DOHH2 (cell line): ENCODE results near the gene DOCK10.
A peak's percentile ranks its signal among the peaks of the same experiment; 100 is the strongest.

Experiments
- H3F3A ChIP-seq: fragments of 200-600 bp; sonication (generic), shearing (Covaris generic); 2 replicates; pipeline ENCODE4 v1.6.0; 2016; ENCODE audit warnings: antibody characterized with exemption, mild to moderate bottlenecking; ENCODE audit not compliant: control insufficient read depth, insufficient read depth
- H3K27ac ChIP-seq: fragments of 200-600 bp; sonication (generic); 2 replicates; pipeline ENCODE4 v1.5.1; 2014; ENCODE audit warnings: low read depth, mild to moderate bottlenecking, low read length, moderate library complexity
- H3K27me3 ChIP-seq: fragments of 200-600 bp; sonication (generic); 2 replicates; pipeline ENCODE4 v1.6.1; 2014; ENCODE audit warnings: mild to moderate bottlenecking, low read length, mixed read lengths; ENCODE audit not compliant: control insufficient read depth
- H3K36me3 ChIP-seq: fragments of 200-600 bp; sonication (generic); 2 replicates; pipeline ENCODE4 v1.6.1; 2014; ENCODE audit warnings: mild to moderate bottlenecking, low read length, moderate library complexity, mixed read lengths; ENCODE audit not compliant: control insufficient read depth
- H3K4me1 ChIP-seq: fragments of 200-600 bp; sonication (generic); 2 replicates; pipeline ENCODE4 v1.6.1; 2014; ENCODE audit warnings: mild to moderate bottlenecking, low read length, mixed read lengths; ENCODE audit not compliant: control insufficient read depth
- H3K4me2 ChIP-seq: fragments of 200-600 bp; sonication (generic); 2 replicates; pipeline ENCODE4 v1.6.0; 2014; ENCODE audit warnings: mild to moderate bottlenecking, low read length, moderate library complexity
- H3K4me3 ChIP-seq: fragments of 200-600 bp; sonication (generic); 2 replicates; pipeline ENCODE4 v1.5.1; 2014; ENCODE audit warnings: mild to moderate bottlenecking, low read length, mixed read lengths
- H3K79me2 ChIP-seq: fragments of 200-600 bp; sonication (generic); 2 replicates; pipeline ENCODE4 v1.6.1; 2014; ENCODE audit warnings: mild to moderate bottlenecking, low read length, mixed read lengths; ENCODE audit not compliant: control insufficient read depth
- H3K9me2 ChIP-seq: fragments of 200-600 bp; sonication (generic); replicated peaks from 2 replicates; pipeline ENCODE4 v1.6.1; 2014; ENCODE audit warnings: mild to moderate bottlenecking, low read length, mixed read lengths; ENCODE audit not compliant: control insufficient read depth
- H3K9me3 ChIP-seq: fragments of 200-600 bp; sonication (generic); 2 replicates; pipeline ENCODE4 v1.6.1; 2014; ENCODE audit warnings: antibody characterized with exemption, low read length, mixed read lengths; ENCODE audit not compliant: control insufficient read depth, insufficient read depth
- H4K20me1 ChIP-seq: fragments of 200-600 bp; sonication (generic); 2 replicates; pipeline ENCODE4 v1.6.0; 2014; ENCODE audit warnings: low read depth, mild to moderate bottlenecking, antibody characterized with exemption, low read length, moderate library complexity; ENCODE audit not compliant: control insufficient read depth, insufficient read depth
- CTCF ChIP-seq: fragments of 200-600 bp; sonication (generic); IDR thresholded peaks from one replicate; pipeline ENCODE4 v1.5.1; 2014; ENCODE audit warnings: antibody characterized with exemption, mild to moderate bottlenecking, low read depth, low read length; ENCODE audit not compliant: poor library complexity, severe bottlenecking
- EZH2phosphoT487 ChIP-seq: fragments of 200-600 bp; sonication (generic); IDR thresholded peaks from 2 replicates; pipeline ENCODE4 v1.6.1; 2017; ENCODE audit warnings: borderline replicate concordance, mild to moderate bottlenecking, antibody characterized with exemption, low read length, moderate library complexity, mixed read lengths

Gene DOCK10

DNA sequence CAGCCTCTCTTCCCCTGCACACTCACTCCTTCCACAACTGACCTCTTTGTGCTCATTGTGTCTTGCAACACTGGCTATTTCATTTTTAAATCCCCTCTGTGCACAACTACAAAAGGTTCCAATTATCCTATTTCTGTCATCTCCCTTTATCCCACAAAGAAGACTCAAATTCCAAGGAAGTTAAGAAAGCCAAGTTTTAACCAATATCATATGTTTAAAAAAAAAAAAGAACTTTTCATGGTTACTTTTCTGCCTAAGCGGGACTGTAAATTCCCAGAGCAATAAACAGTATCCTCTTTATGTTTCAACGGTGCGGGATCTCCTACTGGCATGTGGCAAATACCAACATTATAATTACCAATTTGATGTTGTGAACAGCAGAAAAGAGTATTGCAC, 83.8 kb downstream of the DOCK10 start:
- Histone ChIP-seq H3K4me3 (no peak overlapping the region), H3K27me3 (no peaks in the 10 kb centered on the region), H3K79me2 (no peaks in the 10 kb centered on the region)

DNA sequence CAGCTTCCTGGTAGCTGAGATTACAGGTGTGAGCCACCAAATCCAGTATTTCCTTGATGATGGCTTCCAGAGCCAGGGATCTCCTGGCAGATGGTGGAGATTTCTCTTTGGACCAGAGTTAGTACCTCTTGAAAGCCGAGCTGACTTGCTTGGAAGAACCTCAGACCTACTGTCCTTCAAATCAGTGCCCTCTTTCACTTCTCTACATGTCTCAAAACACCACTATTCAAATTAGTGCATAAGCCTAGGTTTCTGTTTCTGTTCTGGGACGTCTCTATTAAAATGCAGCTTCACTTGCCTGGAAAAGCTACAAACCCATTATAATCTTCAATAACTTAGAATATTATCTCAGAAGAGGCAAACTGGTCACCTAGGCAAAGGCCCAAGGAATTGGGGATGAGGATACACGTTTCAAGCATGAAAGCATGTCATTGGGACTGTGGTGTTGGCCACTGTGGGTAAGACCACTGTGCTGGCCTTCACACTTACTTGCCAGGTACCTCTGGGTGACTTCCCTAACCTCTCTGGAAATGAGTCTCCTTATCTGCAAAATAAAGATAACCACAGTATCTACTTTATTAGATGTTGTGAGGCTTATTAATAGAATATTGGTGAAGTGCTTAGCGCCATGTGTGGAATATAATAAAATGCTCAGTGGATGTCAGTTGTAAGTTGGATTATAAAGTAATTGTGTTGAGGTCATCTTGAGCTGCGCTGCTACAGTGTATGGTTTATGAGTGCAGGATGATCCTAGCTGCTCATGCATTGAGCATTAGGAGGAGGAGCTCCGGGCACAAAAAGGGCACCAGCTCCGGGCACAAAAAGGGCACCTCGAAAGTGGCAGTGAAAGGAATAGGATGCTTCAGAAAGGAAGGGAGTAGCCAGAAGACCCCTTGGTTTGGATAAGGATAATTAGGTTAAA, 84.5 kb downstream of the DOCK10 start:
- Histone ChIP-seq H3K4me1 (peaks cover 62% of the 10 kb centered on the region), H3F3A (peaks cover 4% of the 10 kb centered on the region), H3K9me3 (no peaks in the 10 kb centered on the region), H4K20me1 (no peaks in the 10 kb centered on the region), H3K27me3 (no peaks in the 10 kb centered on the region), H3K79me2 (no peaks in the 10 kb centered on the region), H3K36me3 (no peaks in the 10 kb centered on the region), H3K27ac (peak overlapping the region; percentile 27), H3K9me2 (no peaks in the 10 kb centered on the region), H3K4me2 (peak overlapping the region; percentile 78), H3K4me3 (peak overlapping the region; percentile 58)
- no peak for TF ChIP-seq CTCF
- TF ChIP-seq EZH2phosphoT487: no peak

More for the DNA sequence above, 83.8 kb downstream of the DOCK10 start:
- Histone ChIP-seq H3K4me2 (peak overlapping the region; percentile 78), H3K9me2 (no peaks in the 10 kb centered on the region), H3K9me3 (no peaks in the 10 kb centered on the region), H3K4me1 (peaks cover 60% of the 10 kb centered on the region), H3K36me3 (no peaks in the 10 kb centered on the region), H3K27ac (no peak overlapping the region), H3F3A (no peaks in the 10 kb centered on the region; the same call in 1 of the 2 replicates), H4K20me1 (no peaks in the 10 kb centered on the region)
- TF ChIP-seq CTCF (no peak), EZH2phosphoT487 (no peak)

GRCh38 chr2:224956706-224957105, 85.6 kb downstream of the DOCK10 start:
- no peak overlapping the region for H3K27ac ChIP-seq
- H3K36me3 ChIP-seq: no peaks in the 10 kb centered on the region
- no peaks in the 10 kb centered on the region for H4K20me1 ChIP-seq
- TF ChIP-seq EZH2phosphoT487: no peak
- no peak for TF ChIP-seq CTCF
- peaks cover 4% of the 10 kb centered on the region for H3F3A ChIP-seq
- H3K4me2 ChIP-seq: peak overlapping the region; percentile 78; the same call in 1 of the 2 replicates
- H3K4me1 ChIP-seq: peaks cover 73% of the 10 kb centered on the region
- H3K4me3 ChIP-seq: peak overlapping the region; percentile 58; the same call in 1 of the 2 replicates
- H3K9me2 ChIP-seq: no peaks in the 10 kb centered on the region
- H3K9me3 ChIP-seq: no peaks in the 10 kb centered on the region
- H3K27me3 ChIP-seq: no peaks in the 10 kb centered on the region
- no peaks in the 10 kb centered on the region for H3K79me2 ChIP-seq
